GM19438 (cell line): ENCODE data around the gene SERF1A.
A peak's percentile ranks its signal among the peaks of the same experiment; 100 is the strongest.
"Not testable (repeated sequence)": the region's sequence is repeated elsewhere in the genome, so short reads cannot be mapped to it uniquely, and the experiment has no call there.

Experiments
- ATAC-seq: cut with Tn5 transposase; IDR thresholded peaks from one replicate; pipeline ENCODE4 v1.9.1; 2021; ENCODE audit warnings: low read depth; ENCODE audit not compliant: unreplicated experiment

The SERF1A gene

GRCh38 chr5:70900533-70901271, at the start of gene SERF1A:
Gene SERF1A (plus strand): TSS chr5:70900669. CDS start chr5:70900870, 201 bp downstream.
- ATAC-seq: peak; percentile 91

DNA sequence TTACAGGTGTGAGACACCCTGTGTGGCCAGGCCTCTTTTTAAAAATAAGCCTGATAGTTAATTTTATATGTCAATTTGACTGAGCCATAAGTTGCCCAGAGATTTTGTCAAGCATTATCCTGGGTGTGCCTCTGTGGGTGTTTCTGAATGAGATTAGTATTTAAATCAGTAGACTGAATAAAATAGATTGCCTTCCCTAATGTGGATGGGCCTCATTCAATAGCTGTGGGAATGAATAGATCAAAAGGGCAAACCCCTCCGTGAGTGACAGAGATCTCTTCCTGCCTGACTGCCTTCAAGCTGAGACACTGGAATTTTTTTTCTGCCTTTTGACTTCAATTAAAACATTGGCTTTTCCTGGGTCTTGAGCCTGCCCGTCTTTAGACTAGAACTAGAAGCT, 33.7 kb upstream of the SERF1A start:
- not testable (repeated sequence) for ATAC-seq

DNA sequence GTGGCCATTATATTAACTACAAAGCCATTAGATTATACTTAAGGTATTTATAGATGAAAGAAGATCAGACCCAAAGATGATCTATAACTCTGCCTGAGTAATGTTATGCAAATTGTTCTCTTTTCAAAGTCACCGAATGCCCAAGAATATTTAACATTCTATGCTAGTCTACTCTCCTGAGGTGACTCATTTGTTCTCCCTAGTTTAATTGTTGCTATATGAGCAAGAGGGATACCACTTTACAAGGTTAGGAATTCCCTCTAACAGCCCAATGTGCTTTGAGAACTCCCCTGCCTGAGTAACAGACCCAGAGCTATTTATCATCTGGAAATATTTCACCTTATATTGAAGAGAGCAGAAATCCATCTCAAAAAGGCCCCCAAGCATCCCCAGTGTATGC, 29.8 kb upstream of the SERF1A start:
- not testable (repeated sequence) for ATAC-seq

- ATAC-seq: not testable (repeated sequence)
Measured at GRCh38 chr5:70896076-70896475, 4.4 kb upstream of the SERF1A start.

GRCh38 chr5:70901272-70901571, 753 bp downstream of the SERF1A start:
- ATAC-seq: not testable (repeated sequence)

DNA sequence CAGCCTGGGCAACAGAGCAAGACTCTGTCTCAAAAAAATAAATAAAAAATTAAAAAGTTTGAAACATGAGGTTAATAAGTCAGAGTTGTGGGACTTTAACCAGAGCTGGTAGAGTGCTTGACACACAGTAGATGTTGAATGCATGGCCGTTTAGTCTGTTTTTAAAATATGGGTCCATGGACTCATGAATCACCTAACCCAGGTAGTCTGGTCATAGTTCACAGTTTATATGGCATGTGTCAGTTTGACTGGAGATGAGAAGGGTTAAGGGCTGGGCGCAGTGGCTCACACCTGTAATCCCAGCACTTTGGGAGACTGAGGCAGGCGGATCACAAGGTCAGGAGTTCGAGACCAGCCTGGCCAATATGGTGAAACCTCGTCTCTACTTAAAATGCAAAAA, 6.2 kb downstream of the SERF1A start:
- ATAC-seq: not testable (repeated sequence)

- ATAC-seq: not testable (repeated sequence)
Measured at GRCh38 chr5:70916829-70917228, 16.4 kb downstream of the SERF1A start.

DNA sequence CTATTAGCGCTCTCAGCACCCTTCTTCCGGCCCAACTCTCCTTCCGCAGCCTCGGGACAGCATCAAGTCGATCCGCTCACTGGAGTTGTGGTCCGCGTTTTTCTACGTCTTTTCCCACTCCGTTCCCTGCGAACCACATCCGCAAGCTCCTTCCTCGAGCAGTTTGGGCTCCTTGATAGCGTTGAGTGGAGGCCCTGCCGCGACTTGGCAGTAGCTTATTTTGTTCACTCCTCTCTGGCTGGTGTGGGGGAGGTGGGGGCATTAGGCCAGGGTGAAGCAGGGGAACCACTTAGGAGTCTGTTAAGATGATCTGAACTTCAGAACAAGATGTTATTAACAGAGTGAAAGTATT, 24.7 kb downstream of the SERF1A start:
- ATAC-seq: not testable (repeated sequence)

DNA sequence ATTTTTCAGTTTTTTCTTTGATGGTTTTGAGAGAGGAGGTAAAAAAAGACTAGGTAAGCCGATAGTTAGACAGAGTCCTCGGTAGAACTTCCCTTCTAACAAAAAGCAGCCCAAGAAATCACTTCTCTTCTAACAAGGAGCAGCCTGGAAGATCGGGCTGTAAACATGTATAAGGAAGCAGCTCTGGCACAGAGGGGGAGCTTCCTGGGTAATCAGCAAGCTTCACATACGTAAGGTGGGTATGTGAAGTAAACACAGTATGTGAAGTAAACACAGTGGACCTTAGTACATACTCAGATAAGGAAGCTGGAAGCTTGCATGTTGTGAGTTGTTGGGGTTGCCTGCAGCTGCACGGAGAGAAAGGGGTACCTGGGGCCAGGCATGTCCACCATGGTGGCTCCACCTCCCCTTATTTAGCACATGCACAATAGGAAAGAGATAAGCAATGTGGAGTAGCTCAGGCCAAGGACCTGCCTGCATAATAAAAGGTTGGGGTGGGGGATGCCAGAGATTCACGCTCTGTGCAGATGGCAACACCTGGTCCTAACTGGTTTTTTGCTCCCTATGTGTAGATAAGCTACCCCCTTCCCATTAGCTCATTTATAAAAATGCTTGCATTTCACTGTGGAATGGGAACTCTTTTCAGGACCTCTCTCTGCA, 31.4 kb downstream of the SERF1A start:
- ATAC-seq: not testable (repeated sequence)

DNA sequence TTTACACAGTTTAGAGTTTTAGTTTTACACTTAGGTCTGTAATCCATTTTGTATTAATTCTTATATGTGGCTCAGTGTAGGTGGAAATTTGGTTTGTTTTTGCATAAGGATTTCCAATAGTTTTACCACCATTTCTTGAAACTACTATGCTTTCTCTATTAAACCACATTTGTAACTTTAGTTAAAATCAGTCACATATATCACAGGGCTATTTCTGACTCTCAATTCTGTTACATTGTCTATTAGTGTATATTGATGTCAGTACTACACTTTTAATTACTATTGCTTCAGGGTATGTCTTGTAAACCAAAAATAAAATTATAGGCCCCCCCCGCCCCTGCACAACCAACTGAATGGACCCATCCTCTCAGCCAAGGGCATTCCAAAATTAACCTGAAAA, 32.1 kb downstream of the SERF1A start:
- ATAC-seq: not testable (repeated sequence)

GRCh38 chr5:70953068-70953467, 52.6 kb downstream of the SERF1A start:
- ATAC-seq: not testable (repeated sequence)
